AG04450 (cell line): ENCODE data around the gene TENT4B. TPM values are rescaled to one million over a fixed set of nuclear protein-coding genes. Genes with fewer than 3 reads are reported as not detected.

Experiments used
- CTCF ChIA-PET: fragments of 300-600, 350-600 bp; formaldehyde crosslinking; extraction: SDS; loops from one replicate; lab custom pipeline; 2022; ENCODE audit warnings: antibody characterized with exemption, inconsistent platforms; lab: Charles Lee
- POLR2A ChIA-PET: fragments of 350-600 bp; formaldehyde crosslinking; extraction: SDS; loops from one replicate; lab custom pipeline; 2021; ENCODE audit warnings: antibody characterized with exemption, inconsistent platforms; lab: Yijun Ruan, JAX
- DNase-seq: peaks from one replicate; pipeline ENCODE4 v3.0.0-alpha.2; 2011; ENCODE audit warnings: low read depth, low spot score
- H3K27ac ChIP-seq: one replicate; pipeline ENCODE4 v1.5.1; 2012; ENCODE audit warnings: low read depth, low read length, control low read depth
- H3K27me3 ChIP-seq: one replicate; pipeline ENCODE4 v1.6.0; 2012; ENCODE audit warnings: low read length; ENCODE audit not compliant: control insufficient read depth, insufficient read depth
- H3K4me3 ChIP-seq: 2 replicates; pipeline ENCODE4 v1.5.1; 2011; ENCODE audit warnings: mild to moderate bottlenecking, low read depth, low read length, control low read depth
- H3K9me3 ChIP-seq: 2 replicates; pipeline ENCODE4 v1.5.1; 2012; ENCODE audit warnings: low read length; ENCODE audit not compliant: control insufficient read depth, insufficient read depth
- polyA plus RNA-seq: library from polyadenylated mRNA; depleted of rRNA; stranded (reverse); fragments of >200 nt; gene quantifications from 2 replicates; pipeline ENCODE4 v1.2.3, GENCODE V29; 2011
- TF ChIP-seq, protein P1 (sequence below): IDR thresholded peaks from 2 replicates; pipeline ENCODE4 v1.5.1; 2011; ENCODE audit warnings: low read depth, low read length, control low read depth, inconsistent platforms

TENT4B gene
- polyA plus RNA-seq, 1 experiment = 8.9 TPM

DNA sequence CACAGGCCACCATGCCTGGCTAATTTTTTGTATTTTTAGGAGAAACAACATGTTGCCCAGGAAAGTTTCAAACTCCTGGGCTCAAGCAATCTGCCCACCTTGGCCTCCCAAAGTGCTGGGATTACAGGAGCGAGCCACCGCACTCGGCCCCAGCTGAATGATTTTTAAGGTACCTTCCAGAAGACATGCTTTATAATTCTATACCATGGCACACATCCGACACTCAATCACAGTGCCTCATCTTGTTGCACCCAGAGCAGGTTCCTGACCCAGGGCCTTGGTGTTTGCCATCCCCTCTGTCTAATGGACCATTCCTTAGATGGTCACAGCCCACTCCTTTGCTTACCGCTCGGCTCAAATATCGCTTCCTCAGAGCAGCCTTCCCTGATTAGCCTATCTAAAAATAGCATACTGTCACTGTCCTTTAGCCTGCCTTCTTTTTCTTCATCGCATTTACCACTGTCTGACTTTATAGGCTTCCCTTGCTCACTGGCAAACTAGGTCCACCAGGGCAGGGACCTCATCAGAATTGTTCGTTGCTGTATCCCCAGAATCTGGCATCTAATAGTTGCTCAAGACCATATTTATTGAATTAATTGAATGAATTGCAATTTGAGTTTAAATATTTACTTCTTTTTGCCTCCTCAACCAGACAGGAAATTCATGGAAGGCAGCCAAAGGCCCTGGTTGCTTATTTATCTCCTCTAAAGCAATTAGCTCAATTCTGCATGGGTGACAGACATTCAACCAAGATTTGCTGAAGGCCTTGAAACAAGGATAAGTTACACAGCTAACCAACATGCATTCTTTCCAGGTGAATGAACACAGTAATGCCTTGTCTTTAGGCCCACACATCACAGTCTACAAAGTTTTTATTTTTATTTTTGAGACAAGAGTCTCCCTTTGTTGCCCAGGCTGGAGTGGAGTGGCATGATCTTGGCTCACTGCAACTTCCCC, 6.3 kb upstream of the TENT4B start:
- Histone ChIP-seq H3K9me3 (no peaks in the 10 kb centered on the region), H3K27me3 (no peaks in the 10 kb centered on the region), H3K4me3 (no peak overlapping the region), H3K27ac (no peak overlapping the region)
- TF ChIP-seq, protein P1, sequence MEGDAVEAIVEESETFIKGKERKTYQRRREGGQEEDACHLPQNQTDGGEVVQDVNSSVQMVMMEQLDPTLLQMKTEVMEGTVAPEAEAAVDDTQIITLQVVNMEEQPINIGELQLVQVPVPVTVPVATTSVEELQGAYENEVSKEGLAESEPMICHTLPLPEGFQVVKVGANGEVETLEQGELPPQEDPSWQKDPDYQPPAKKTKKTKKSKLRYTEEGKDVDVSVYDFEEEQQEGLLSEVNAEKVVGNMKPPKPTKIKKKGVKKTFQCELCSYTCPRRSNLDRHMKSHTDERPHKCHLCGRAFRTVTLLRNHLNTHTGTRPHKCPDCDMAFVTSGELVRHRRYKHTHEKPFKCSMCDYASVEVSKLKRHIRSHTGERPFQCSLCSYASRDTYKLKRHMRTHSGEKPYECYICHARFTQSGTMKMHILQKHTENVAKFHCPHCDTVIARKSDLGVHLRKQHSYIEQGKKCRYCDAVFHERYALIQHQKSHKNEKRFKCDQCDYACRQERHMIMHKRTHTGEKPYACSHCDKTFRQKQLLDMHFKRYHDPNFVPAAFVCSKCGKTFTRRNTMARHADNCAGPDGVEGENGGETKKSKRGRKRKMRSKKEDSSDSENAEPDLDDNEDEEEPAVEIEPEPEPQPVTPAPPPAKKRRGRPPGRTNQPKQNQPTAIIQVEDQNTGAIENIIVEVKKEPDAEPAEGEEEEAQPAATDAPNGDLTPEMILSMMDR = no peak
- no peak for DNase-seq
- POLR2A ChIA-PET = no interaction called here
- CTCF ChIA-PET = no interaction called here

DNA sequence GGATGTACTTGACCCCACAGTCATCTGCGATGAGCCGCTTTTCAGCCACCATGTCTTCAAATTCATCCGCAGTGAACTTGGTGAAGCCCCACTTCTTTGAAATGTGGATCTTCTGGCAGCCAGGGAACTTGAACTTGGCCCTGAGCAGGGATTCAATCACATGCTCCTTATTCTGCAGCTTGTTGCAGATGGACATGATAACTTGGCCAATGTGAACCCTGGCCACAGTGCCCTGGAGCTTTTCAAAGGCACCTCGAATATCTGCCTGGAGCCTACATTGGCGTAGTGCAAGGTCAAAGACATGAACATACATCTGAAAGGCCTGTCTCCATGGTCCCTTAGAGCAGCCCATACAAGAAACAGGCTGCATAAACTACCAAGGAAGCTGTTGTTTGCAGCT, 1.8 kb upstream of the TENT4B start:
- TF ChIP-seq, protein P1 = no peak
- H3K27me3 ChIP-seq = no peaks in the 10 kb centered on the region
- DNase-seq = no peak
- no peak overlapping the region for H3K27ac ChIP-seq
- ChIA-PET CTCF (interaction anchor here (1.3 to 2.1 kb wide), 2 partner anchors 59 to 127 kb away, joined by 11 to 13 read pairs; partner anchors contain the start of gene CNEP1R1), POLR2A (no interaction called here)
- H3K4me3 ChIP-seq = no peak overlapping the region
- H3K9me3 ChIP-seq = no peaks in the 10 kb centered on the region

DNA sequence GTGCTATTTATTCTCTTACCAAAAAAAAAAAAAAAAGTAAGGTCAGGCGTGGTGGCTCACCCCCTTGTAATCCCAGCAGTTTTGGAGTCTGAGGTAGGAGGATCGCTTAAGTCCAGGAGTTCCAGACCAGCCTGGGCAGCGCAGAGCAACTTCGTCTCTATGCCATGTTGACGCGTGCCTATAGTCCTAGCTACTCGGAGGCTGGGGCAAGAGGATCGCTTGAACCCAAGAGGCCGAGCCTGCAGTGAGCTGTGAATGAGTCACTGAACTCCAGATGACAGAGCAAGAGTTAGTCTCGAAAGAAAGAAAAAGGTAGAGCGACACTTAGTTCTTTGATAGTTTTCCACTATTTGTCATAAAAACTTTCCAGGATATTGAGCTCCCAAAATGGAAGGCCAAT, 1.4 kb upstream of the TENT4B start:
- no peaks in the 10 kb centered on the region for H3K27me3 ChIP-seq
- no peak overlapping the region for H3K4me3 ChIP-seq
- H3K9me3 ChIP-seq = no peaks in the 10 kb centered on the region
- CTCF ChIA-PET = interaction anchor here (0.8 to 2.1 kb wide), 4 partner anchors 57 to 514 kb away, joined by 3 to 13 read pairs (median 7); partner anchors contain the start of gene CNEP1R1
- no peak for DNase-seq
- POLR2A ChIA-PET = interaction anchor here (0.6 kb wide), 1 partner anchor 155 kb away, joined by 3 read pairs; no protein-coding TSS in a partner anchor
- H3K27ac ChIP-seq = no peak overlapping the region
- TF ChIP-seq, protein P1 = no peak

DNA sequence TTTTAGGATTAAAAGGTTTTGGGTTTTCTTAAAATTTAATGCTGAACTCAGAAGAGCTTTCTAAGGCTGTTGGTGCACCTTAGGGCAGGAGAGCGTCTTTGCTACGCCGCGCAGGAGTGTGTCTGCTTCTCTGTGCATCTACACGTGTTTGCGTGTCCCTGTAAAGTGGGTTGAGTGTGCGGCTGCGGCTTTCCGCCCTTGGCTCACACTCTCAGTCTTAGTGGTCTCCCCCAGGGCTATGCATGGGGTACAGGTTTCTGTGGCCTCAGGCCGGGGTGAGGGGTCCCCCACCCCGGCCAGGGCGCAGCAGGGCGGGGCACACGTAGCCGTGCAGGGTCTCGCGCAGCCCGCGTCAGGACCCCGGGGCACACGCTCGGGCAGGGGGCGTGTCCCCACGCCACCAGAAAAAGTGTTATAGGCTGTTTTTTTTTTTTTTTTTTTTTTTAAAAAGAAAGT, 727 bp upstream of the TENT4B start:
- DNase-seq = no peak
- H3K27me3 ChIP-seq = no peaks in the 10 kb centered on the region
- H3K4me3 ChIP-seq = peak overlapping the region; percentile 80
- H3K9me3 ChIP-seq = no peaks in the 10 kb centered on the region
- POLR2A ChIA-PET = interaction anchor here (0.6 kb wide), 1 partner anchor 155 kb away, joined by 3 read pairs; no protein-coding TSS in a partner anchor
- TF ChIP-seq, protein P1 = no peak
- peak overlapping the region; percentile 89 for H3K27ac ChIP-seq
- CTCF ChIA-PET = interaction anchor here (0.8 to 2.1 kb wide), 4 partner anchors 56 to 514 kb away, joined by 3 to 13 read pairs (median 7); partner anchors contain the start of gene CNEP1R1
